Fibroblast of the aortic adventitia (primary cell): ENCODE data around the gene PUM2. TPM values are rescaled to one million over a fixed set of nuclear protein-coding genes. Genes with fewer than 3 reads are reported as not detected.

Experiments used
- DNase-seq: peaks from one replicate; pipeline ENCODE4 v3.0.0-alpha.2; 2010; ENCODE audit warnings: low read depth
- H3K4me3 ChIP-seq: 2 replicates; pipeline ENCODE4 v1.5.1; 2011; ENCODE audit warnings: low read depth, mild to moderate bottlenecking, control low read depth, low read length, moderate library complexity
- CTCF ChIP-seq: IDR thresholded peaks from 2 replicates; pipeline ENCODE4 v1.5.1; 2011; ENCODE audit warnings: mild to moderate bottlenecking, low read length, control low read depth, inconsistent platforms; ENCODE audit not compliant: insufficient read depth
- small RNA-seq: library from RNA; depleted of rRNA; stranded (forward); fragments of <200 nt; gene quantifications from one replicate; pipeline ENCODE3, GENCODE V24; 2012
- total RNA-seq: library from RNA; depleted of rRNA; stranded (reverse); fragments of >200 nt; gene quantifications from 2 replicates; pipeline ENCODE4 v1.2.3, GENCODE V29; 2012; ENCODE audit warnings: low replicate concordance

PUM2 gene
- total RNA-seq, 1 donor = 50.0 TPM

GRCh38 chr2:20203072-20203471 lies 147.6 kb downstream of the PUM2 start:
- no peak overlapping the region for H3K4me3 ChIP-seq
- no peak for DNase-seq
- no peak for TF ChIP-seq CTCF

GRCh38 chr2:20201671-20202070 lies 149.0 kb downstream of the PUM2 start:
- DNase-seq = no peak
- no peak overlapping the region for H3K4me3 ChIP-seq

GRCh38 chr2:20200697-20201555 lies 149.7 kb downstream of the PUM2 start:
- TF ChIP-seq CTCF = no peak
- no peak overlapping the region for H3K4me3 ChIP-seq
- no peak for DNase-seq

More at GRCh38 chr2:20201671-20202070, 149.0 kb downstream of the PUM2 start:
- no peak for TF ChIP-seq CTCF

- no peak for TF ChIP-seq CTCF
- DNase-seq = no peak
- no peak overlapping the region for H3K4me3 ChIP-seq
Measured at GRCh38 chr2:20199633-20200270, 150.9 kb downstream of the PUM2 start.

GRCh38 chr2:20198796-20199632 lies 151.6 kb downstream of the PUM2 start:
- no peak for TF ChIP-seq CTCF
- no peak overlapping the region for H3K4me3 ChIP-seq
- DNase-seq = no peak

Small RNA genes within 50 kb of the gene (small RNA-seq; reads per million reads assigned to genes)
- not detected for gene RNU7-113P

Other genes with a start within 250 kb of the PUM2 start
- 4.6 and 13.0 TPM in 2 replicates for gene SDC1, start 125.7 kb downstream of the PUM2 start, total RNA-seq
- 40.5 and 82.0 TPM in 2 replicates for gene RHOB, start 96.2 kb upstream of the PUM2 start, total RNA-seq